Brain microvascular endothelial cell (primary cell): ENCODE measurements around the gene C10orf71.

Experiments used
- DNase-seq: peaks from one replicate; pipeline ENCODE4 v3.0.0-alpha.2; 2020
- H3K27ac ChIP-seq: fragments of 250-450 bp; sonication (Bioruptor Pico); 2 replicates; pipeline ENCODE4 v1.5.1; 2020; ENCODE audit warnings: mild to moderate bottlenecking, moderate library complexity
- H3K27me3 ChIP-seq: fragments of 250-450 bp; sonication (Bioruptor Pico); replicated peaks from 2 replicates; pipeline ENCODE4 v1.5.1; 2020; ENCODE audit warnings: mild to moderate bottlenecking
- H3K36me3 ChIP-seq: fragments of 250-450 bp; sonication (Bioruptor Pico); replicated peaks from 2 replicates; pipeline ENCODE4 v1.5.1; 2020; ENCODE audit warnings: mild to moderate bottlenecking
- H3K4me3 ChIP-seq: 2 replicates; pipeline ENCODE4 v1.5.1; 2011; ENCODE audit warnings: low read depth, mild to moderate bottlenecking, control low read depth, low read length, moderate library complexity
- in situ Hi-C: cut with HindIII; loops from 2 replicates; pipeline ENCODE4 v1.10.0; 2017; ENCODE audit warnings: low sequenced_read_pairs, low pct_ligation_motif_present
- TF ChIP-seq, protein P1 (sequence below): IDR thresholded peaks from 2 replicates; pipeline ENCODE4 v1.5.1; 2011; ENCODE audit warnings: low read depth, mild to moderate bottlenecking, moderate library complexity, low read length, control low read depth, inconsistent platforms; ENCODE audit errors: missing control alignments

Gene C10orf71

DNA sequence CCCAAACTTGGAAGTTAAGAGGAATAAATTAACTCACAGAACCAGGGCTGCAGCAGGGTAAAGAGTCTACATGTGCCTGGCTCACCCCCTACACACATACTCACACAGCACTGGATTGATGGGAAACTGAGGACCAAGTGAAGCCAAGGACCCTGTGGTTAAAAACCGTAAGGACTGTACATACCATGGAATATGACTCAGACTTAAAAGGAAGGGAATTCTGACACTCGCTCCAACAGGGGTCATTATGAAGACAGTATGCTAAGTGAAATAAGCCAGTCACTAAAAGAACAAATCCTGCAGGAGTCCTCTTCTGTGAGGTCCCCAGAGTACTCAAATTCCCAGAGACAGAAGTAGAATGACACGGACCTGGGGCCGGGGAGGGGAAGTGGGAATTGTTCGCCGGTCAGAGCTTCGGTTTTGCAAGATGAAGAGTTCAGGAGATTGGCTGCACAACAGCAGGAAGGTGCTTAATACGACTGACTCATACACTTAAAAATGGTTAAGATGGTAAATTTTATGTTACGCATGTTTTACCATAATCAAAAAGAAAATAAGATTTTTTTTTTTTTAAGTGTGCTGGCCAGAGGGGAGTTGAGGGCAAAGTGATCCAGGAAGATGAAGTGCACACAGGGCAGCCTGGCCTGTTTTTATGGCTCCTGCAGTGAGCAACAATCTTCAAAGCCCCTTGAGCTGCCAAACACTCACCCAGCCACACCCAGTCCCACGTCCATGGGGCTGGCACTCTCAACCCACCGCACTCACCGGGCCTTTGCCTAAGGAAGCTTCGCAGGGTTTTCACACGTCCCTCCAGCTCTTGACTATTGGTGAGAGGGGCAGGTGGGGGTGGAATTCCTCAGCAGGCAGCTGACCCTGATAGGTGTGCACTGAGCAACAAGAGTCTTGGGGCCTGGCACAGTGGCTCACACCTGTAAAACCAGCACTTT is 70.5 kb downstream of the C10orf71 start:
- H3K27me3 ChIP-seq: no peaks in the 10 kb centered on the region
- TF ChIP-seq, protein P1, sequence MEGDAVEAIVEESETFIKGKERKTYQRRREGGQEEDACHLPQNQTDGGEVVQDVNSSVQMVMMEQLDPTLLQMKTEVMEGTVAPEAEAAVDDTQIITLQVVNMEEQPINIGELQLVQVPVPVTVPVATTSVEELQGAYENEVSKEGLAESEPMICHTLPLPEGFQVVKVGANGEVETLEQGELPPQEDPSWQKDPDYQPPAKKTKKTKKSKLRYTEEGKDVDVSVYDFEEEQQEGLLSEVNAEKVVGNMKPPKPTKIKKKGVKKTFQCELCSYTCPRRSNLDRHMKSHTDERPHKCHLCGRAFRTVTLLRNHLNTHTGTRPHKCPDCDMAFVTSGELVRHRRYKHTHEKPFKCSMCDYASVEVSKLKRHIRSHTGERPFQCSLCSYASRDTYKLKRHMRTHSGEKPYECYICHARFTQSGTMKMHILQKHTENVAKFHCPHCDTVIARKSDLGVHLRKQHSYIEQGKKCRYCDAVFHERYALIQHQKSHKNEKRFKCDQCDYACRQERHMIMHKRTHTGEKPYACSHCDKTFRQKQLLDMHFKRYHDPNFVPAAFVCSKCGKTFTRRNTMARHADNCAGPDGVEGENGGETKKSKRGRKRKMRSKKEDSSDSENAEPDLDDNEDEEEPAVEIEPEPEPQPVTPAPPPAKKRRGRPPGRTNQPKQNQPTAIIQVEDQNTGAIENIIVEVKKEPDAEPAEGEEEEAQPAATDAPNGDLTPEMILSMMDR: no peak
- H3K4me3 ChIP-seq: no peak overlapping the region
- in situ Hi-C loops: no loop called here
- H3K36me3 ChIP-seq: no peaks in the 10 kb centered on the region
- DNase-seq: peak; percentile 9
- H3K27ac ChIP-seq: no peak overlapping the region

DNA sequence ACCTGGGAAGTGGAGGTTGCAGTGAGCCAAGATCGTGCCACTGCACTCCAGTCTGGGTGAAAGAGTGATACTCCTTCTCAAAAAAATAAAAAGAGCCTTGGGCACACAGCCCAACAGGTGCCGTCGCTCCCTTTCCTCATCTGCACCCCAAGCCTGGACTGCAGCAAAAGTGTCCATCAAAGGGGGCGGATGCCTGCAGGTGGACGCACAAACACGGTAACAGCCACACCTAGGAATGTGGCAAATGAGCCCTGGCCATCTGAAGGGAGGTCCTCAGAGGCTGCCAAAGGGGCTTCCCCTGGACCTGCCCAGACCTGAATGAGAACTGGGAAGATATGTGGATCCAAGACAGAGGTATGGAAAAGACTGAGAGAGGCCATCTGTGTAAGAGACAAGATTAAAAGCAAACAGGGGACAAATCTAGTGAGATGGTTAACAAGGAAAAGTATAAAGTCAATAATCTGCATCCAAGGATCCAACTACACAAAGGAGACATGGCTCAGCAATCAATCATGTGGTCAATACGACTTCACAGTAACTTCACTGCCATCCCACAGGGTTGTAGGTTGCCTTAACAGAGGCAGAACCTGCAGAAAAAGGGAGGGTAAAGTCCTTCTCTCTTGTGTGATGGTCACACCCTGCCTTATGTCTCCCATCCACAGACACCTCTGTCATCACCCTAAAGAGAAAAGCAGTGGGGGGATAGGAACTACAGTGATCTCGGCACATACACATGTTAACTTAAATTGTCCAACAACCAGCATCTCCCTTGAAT is 71.5 kb downstream of the C10orf71 start:
- H3K36me3 ChIP-seq: no peaks in the 10 kb centered on the region
- DNase-seq: no peak
- H3K27me3 ChIP-seq: no peaks in the 10 kb centered on the region
- in situ Hi-C loops: no loop called here
- H3K4me3 ChIP-seq: no peak overlapping the region
- TF ChIP-seq, protein P1: no peak
- H3K27ac ChIP-seq: no peak overlapping the region

DNA sequence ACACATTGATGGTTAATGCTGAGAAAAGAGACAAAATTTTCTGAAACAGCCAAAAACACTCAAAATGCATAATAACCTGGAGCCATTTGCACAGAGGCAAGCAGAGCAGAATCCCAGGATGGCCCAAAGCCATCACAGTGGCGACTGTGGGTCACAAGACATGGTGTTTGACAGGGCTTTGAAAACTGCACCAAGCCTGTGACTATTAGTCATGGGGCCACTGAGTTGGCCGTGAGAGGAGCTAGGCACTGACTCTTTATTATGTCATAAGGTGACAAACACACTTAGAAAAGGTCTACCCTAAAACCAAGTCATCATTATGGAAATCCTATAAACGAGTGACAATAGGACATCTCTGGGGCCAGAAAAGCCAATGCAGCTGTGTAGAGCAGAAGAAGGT is 73.0 kb downstream of the C10orf71 start:
- no peaks in the 10 kb centered on the region for H3K36me3 ChIP-seq
- TF ChIP-seq, protein P1: no peak
- no peak overlapping the region for H3K27ac ChIP-seq
- no peaks in the 10 kb centered on the region for H3K27me3 ChIP-seq
- no peak for DNase-seq
- in situ Hi-C loops: no loop called here
- H3K4me3 ChIP-seq: no peak overlapping the region

DNA sequence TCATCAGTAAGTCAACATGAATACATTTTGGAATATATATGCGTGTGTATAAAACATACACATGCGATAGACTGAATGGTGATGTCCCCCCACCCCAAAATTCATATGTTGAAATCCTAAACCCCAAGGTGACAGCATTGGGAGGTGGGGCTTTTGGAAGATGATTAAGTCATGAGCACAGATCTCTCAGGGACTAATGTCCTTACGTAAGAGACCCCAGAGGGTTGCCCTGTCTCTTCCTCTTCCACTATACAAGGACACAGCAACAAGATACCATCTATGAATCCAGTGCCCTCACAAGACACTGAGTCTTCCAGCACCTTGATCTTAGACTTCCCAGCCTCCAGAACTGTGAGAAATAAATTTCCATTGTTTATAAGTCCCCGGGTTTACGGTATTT is 74.4 kb downstream of the C10orf71 start:
- Histone ChIP-seq H3K27me3 (no peaks in the 10 kb centered on the region), H3K4me3 (no peak overlapping the region), H3K27ac (no peak overlapping the region), H3K36me3 (no peaks in the 10 kb centered on the region)
- DNase-seq: no peak
- TF ChIP-seq, protein P1: no peak
- in situ Hi-C loops: no loop called here

DNA sequence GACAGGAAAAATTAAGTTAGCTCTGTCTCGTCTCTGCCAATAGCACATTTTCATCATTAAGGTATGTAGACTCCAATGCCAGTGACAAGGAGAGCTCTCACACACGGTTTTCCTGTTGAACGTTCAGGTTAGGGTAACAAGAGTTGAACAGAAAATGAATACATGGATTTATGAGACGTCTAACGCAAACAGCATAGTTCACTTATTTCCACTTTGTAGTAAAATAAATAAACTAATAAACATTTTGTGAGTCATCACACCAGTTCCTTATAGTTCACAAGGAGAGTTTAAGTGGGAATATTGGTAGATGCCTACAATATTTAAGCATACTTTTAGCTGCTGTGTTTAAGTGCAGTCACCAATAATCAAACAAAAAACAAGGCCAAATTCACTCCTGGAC is 75.8 kb downstream of the C10orf71 start:
- TF ChIP-seq, protein P1: no peak
- in situ Hi-C loops: no loop called here

More for the DNA sequence above, 75.8 kb downstream of the C10orf71 start:
- H3K36me3 ChIP-seq: no peaks in the 10 kb centered on the region
- H3K27ac ChIP-seq: no peak overlapping the region
- DNase-seq: no peak
- H3K27me3 ChIP-seq: no peaks in the 10 kb centered on the region
- H3K4me3 ChIP-seq: no peak overlapping the region
